GM21390 (cell line): ENCODE measurements around the gene NBPF1.
"Not testable (repeated sequence)": the region's sequence is repeated elsewhere in the genome, so short reads cannot be mapped to it uniquely, and the experiment has no call there.

ENCODE experiments used
- ATAC-seq: cut with Tn5 transposase; IDR thresholded peaks from one replicate; pipeline ENCODE4 v1.9.1; 2021; ENCODE audit not compliant: unreplicated experiment

Gene NBPF1

GRCh38 chr1:16613185-16614147, at the start of gene NBPF1:
Gene NBPF1 (minus strand): TSS chr1:16613564.
- peak; percentile 89 for ATAC-seq

- ATAC-seq, result not testable (repeated sequence)
Observed at GRCh38 chr1:16658234-16658633, 44.9 kb upstream of the NBPF1 start.

GRCh38 chr1:16656981-16657683, 43.8 kb upstream of the NBPF1 start:
- not testable (repeated sequence) for ATAC-seq

- not testable (repeated sequence) for ATAC-seq
Observed at GRCh38 chr1:16656574-16656973, 43.2 kb upstream of the NBPF1 start.

GRCh38 chr1:16651560-16651959, 38.2 kb upstream of the NBPF1 start:
- not testable (repeated sequence) for ATAC-seq

- not testable (repeated sequence) for ATAC-seq
Observed at GRCh38 chr1:16649960-16650359, 36.6 kb upstream of the NBPF1 start.

GRCh38 chr1:16649390-16649789, 36.0 kb upstream of the NBPF1 start:
- not testable (repeated sequence) for ATAC-seq

- ATAC-seq, result not testable (repeated sequence)
Observed at GRCh38 chr1:16648756-16649155, 35.4 kb upstream of the NBPF1 start.

- not testable (repeated sequence) for ATAC-seq
Observed at GRCh38 chr1:16648250-16648649, 34.9 kb upstream of the NBPF1 start.

- ATAC-seq, result not testable (repeated sequence)
Observed at GRCh38 chr1:16647179-16648176, 34.1 kb upstream of the NBPF1 start.

GRCh38 chr1:16646716-16647115, 33.4 kb upstream of the NBPF1 start:
- not testable (repeated sequence) for ATAC-seq

- not testable (repeated sequence) for ATAC-seq
Observed at GRCh38 chr1:16646061-16646664, 32.8 kb upstream of the NBPF1 start.

- not testable (repeated sequence) for ATAC-seq
Observed at GRCh38 chr1:16645271-16646060, 32.1 kb upstream of the NBPF1 start.

GRCh38 chr1:16644482-16645270, 31.3 kb upstream of the NBPF1 start:
- peak; percentile 72 for ATAC-seq

GRCh38 chr1:16644193-16644481, 30.8 kb upstream of the NBPF1 start:
- no peak for ATAC-seq

- peak; percentile 10 for ATAC-seq
Observed at GRCh38 chr1:16643476-16644192, 30.3 kb upstream of the NBPF1 start.

GRCh38 chr1:16643001-16643411, 29.6 kb upstream of the NBPF1 start:
- not testable (repeated sequence) for ATAC-seq
